ENCODE data around the gene TMEM9B. TPM values are rescaled to one million over a fixed set of nuclear protein-coding genes. Genes with fewer than 3 reads are reported as not detected.

Gene TMEM9B
- total RNA-seq, 2 donors from 2014 or later: 19.4 to 62.5 TPM

GRCh38 chr11:9005087-9005486 is 40.8 kb upstream of the TMEM9B start:
- H3K4me3 ChIP-seq: no peak overlapping the region
- WGBS, 2 donors: 68 to 86% methylated on average over 4 of the region's 4 CpGs
- TF ChIP-seq POLR2A (IDR thresholded peaks at IDR 0.05): no peak
- no peak for TF ChIP-seq CTCF (IDR thresholded peaks at IDR 0.05)
- intact Hi-C loops (cut with DNase I): no loop called here
- no peaks in the 10 kb centered on the region for H3K36me3 ChIP-seq (replicated peaks in 1 of 2; ENCODE audit: insufficient read depth in 1 of 2, low read depth in 2 of 2)
- ATAC-seq (no peak), DNase-seq (no peak)
- H3K27ac ChIP-seq: no peak overlapping the region
- H3K9me3 ChIP-seq: no peaks in the 10 kb centered on the region
- H3K27me3 ChIP-seq: peaks cover 0 to 17% of the 10 kb centered on the region in 2 donors
- H3K4me1 ChIP-seq: peaks cover 17% of the 10 kb centered on the region

GRCh38 chr11:9004183-9004926 is 40.1 kb upstream of the TMEM9B start:
- TF ChIP-seq CTCF (IDR thresholded peaks at IDR 0.05) (no peak), POLR2A (IDR thresholded peaks at IDR 0.05) (no peak)
- Histone ChIP-seq H3K4me3 (peak overlapping the region in 1 of 2 donors; percentile 21), H3K9me3 (no peaks in the 10 kb centered on the region), H3K36me3 (replicated peaks in 1 of 2; ENCODE audit: insufficient read depth in 1 of 2, low read depth in 2 of 2) (no peaks in the 10 kb centered on the region), H3K27ac (no peak overlapping the region), H3K27me3 (peaks cover 0 to 17% of the 10 kb centered on the region in 2 donors), H3K4me1 (peaks cover 17% of the 10 kb centered on the region)
- WGBS, 2 donors: 14 to 33% methylated on average over 16 to 63 of the region's 69 CpGs
- intact Hi-C loops (cut with DNase I): no loop called here
- DNase-seq (peak in 3 of 4 donors; percentile 13 to 32 (median 27)), ATAC-seq (peak; percentile 38)

- intact Hi-C loops (cut with DNase I): no loop called here
- WGBS, 2 donors: 2 to 10% methylated on average over 7 to 51 of the region's 83 CpGs
- ATAC-seq (peak; percentile 80), DNase-seq (peak; percentile 66 to 76 (median 68))
- peak in 2 of 3 donors; percentile 17 to 25 for TF ChIP-seq POLR2A (IDR thresholded peaks at IDR 0.05)
- TF ChIP-seq CTCF (IDR thresholded peaks at IDR 0.05): no peak
- Histone ChIP-seq H3K27ac (no peak within 1 kb of the TSS), H3K27me3 (peaks cover 0 to 17% of the 10 kb centered on the region in 2 donors), H3K9me3 (no peaks in the 10 kb centered on the region), H3K36me3 (replicated peaks in 1 of 2; ENCODE audit: insufficient read depth in 1 of 2, low read depth in 2 of 2) (no peaks in the 10 kb centered on the region), H3K4me3 (peak within 1 kb of the TSS in 1 of 2 donors; percentile 21), H3K4me1 (peaks cover 17% of the 10 kb centered on the region)
Measured at GRCh38 chr11:9003573-9004182, 39.4 kb upstream of the TMEM9B start, which contains the start of gene NRIP3. NRIP3 (minus strand) TSS chr11:9004001; CDS start chr11:9003935, 66 bp downstream.

GRCh38 chr11:9002920-9003572 is 38.8 kb upstream of the TMEM9B start:
- intact Hi-C loops (cut with DNase I): no loop called here
- H3K9me3 ChIP-seq: no peaks in the 10 kb centered on the region
- 12 to 16% methylated on average over 8 of the region's 8 CpGs for WGBS, 2 donors
- no peak overlapping the region for H3K27ac ChIP-seq
- no peak for TF ChIP-seq POLR2A (IDR thresholded peaks at IDR 0.05)
- TF ChIP-seq CTCF (IDR thresholded peaks at IDR 0.05): no peak
- DNase-seq (no peak), ATAC-seq (no peak)
- no peak overlapping the region for H3K4me3 ChIP-seq
- peaks cover 17% of the 10 kb centered on the region for H3K4me1 ChIP-seq
- H3K36me3 ChIP-seq (replicated peaks in 1 of 2; ENCODE audit: insufficient read depth in 1 of 2, low read depth in 2 of 2): no peaks in the 10 kb centered on the region
- peaks cover 0 to 17% of the 10 kb centered on the region in 2 donors for H3K27me3 ChIP-seq
